Measurements from ENCODE around the gene OXT.

The OXT gene

DNA sequence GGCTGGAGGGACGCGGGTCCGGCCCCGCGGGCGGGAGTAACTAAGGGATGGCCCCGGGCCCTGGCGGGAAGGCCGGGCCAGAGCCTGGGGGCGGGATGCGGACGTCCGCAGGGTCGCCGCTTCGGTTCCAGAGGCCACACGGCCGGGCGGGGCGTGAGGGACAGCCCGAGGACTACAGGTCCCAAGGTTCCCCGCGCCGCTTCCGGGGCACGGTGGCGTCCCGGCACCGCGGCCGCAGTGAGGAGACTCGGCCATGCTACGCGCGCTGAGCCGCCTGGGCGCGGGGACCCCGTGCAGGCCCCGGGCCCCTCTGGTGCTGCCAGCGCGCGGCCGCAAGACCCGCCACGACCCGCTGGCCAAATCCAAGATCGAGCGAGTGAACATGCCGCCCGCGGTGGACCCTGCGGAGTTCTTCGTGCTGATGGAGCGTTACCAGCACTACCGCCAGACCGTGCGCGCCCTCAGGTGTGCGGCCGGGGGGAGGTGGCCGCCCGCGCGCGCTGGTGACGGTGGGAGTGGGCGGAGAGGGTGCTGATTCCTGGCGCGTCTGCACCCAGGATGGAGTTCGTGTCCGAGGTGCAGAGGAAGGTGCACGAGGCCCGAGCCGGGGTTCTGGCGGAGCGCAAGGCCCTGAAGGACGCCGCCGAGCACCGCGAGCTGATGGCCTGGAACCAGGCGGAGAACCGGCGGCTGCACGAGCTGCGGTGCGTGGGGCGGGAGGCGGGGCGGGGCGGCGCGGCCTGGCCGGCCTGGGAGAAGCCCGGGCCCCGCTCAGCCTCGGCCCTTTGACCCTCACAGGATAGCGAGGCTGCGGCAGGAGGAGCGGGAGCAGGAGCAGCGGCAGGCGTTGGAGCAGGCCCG lies 25.4 kb upstream of the OXT start, which contains the start of gene MRPS26 (continued):
- TF ChIP-seq, protein P1, sequence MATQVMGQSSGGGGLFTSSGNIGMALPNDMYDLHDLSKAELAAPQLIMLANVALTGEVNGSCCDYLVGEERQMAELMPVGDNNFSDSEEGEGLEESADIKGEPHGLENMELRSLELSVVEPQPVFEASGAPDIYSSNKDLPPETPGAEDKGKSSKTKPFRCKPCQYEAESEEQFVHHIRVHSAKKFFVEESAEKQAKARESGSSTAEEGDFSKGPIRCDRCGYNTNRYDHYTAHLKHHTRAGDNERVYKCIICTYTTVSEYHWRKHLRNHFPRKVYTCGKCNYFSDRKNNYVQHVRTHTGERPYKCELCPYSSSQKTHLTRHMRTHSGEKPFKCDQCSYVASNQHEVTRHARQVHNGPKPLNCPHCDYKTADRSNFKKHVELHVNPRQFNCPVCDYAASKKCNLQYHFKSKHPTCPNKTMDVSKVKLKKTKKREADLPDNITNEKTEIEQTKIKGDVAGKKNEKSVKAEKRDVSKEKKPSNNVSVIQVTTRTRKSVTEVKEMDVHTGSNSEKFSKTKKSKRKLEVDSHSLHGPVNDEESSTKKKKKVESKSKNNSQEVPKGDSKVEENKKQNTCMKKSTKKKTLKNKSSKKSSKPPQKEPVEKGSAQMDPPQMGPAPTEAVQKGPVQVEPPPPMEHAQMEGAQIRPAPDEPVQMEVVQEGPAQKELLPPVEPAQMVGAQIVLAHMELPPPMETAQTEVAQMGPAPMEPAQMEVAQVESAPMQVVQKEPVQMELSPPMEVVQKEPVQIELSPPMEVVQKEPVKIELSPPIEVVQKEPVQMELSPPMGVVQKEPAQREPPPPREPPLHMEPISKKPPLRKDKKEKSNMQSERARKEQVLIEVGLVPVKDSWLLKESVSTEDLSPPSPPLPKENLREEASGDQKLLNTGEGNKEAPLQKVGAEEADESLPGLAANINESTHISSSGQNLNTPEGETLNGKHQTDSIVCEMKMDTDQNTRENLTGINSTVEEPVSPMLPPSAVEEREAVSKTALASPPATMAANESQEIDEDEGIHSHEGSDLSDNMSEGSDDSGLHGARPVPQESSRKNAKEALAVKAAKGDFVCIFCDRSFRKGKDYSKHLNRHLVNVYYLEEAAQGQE (tag by site-specific recombination; IDR thresholded peaks at IDR 0.05), result 0 out of 2 replicates have a peak, but pooled peaks have one; percentile 4
- no peak; the same call in 1 of the 2 replicates for TF ChIP-seq KLF7 (tag by site-specific recombination; IDR thresholded peaks at IDR 0.05; ENCODE audit: borderline replicate concordance)
- 0 out of 2 replicates have a peak, but pooled peaks have one; percentile 40 for TF ChIP-seq ZNF24 (tag by site-specific recombination; IDR thresholded peaks at IDR 0.05)
- TF ChIP-seq KLF10 (tag by site-specific recombination; IDR thresholded peaks at IDR 0.05), result peak; percentile 37; the same call in 1 of the 2 replicates
- no peak for TF ChIP-seq ZNF114 (tag by site-specific recombination; IDR thresholded peaks at IDR 0.05)
- TF ChIP-seq ZNF785 (tag by site-specific recombination; IDR thresholded peaks at IDR 0.05), result no peak
- no peak for TF ChIP-seq ZNF549 (tag by site-specific recombination; IDR thresholded peaks at IDR 0.05)
- TF ChIP-seq TCF7L2 (IDR thresholded peaks at IDR 0.05; ENCODE audit: borderline replicate concordance, low read depth, low read length), result no peak
- TF ChIP-seq, protein P2, sequence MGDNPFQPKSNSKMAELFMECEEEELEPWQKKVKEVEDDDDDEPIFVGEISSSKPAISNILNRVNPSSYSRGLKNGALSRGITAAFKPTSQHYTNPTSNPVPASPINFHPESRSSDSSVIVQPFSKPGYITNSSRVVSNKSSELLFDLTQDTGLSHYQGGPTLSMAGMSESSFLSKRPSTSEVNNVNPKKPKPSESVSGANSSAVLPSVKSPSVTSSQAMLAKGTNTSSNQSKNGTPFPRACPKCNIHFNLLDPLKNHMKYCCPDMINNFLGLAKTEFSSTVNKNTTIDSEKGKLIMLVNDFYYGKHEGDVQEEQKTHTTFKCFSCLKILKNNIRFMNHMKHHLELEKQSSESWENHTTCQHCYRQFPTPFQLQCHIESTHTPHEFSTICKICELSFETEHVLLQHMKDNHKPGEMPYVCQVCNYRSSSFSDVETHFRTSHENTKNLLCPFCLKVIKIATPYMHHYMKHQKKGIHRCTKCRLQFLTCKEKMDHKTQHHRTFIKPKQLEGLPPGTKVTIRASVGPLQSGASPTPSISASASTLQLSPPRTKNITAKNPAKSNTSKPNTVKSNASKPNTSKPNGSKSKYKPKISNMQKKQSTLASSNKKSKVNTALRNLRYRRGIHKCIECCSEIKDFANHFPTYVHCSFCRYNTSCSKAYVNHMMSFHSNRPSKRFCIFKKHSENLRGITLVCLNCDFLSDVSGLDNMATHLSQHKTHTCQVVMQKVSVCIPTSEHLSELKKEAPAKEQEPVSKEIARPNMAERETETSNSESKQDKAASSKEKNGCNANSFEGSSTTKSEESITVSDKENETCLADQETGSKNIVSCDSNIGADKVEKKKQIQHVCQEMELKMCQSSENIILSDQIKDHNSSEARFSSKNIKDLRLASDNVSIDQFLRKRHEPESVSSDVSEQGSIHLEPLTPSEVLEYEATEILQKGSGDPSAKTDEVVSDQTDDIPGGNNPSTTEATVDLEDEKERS (tag by site-specific recombination; IDR thresholded peaks at IDR 0.05), result no peak
- TF ChIP-seq ZNF140 (tag by site-specific recombination; IDR thresholded peaks at IDR 0.05), result no peak
- no peak for TF ChIP-seq ZFP3 (tag by site-specific recombination; IDR thresholded peaks at IDR 0.05; ENCODE audit: low read depth)
- TF ChIP-seq WT1 (tag by site-specific recombination; IDR thresholded peaks at IDR 0.05), result no peak
- no peak for TF ChIP-seq ZNF530 (tag by site-specific recombination; IDR thresholded peaks at IDR 0.05; ENCODE audit: low read depth)
- TF ChIP-seq ZNF23 (tag by site-specific recombination; IDR thresholded peaks at IDR 0.05; ENCODE audit: borderline replicate concordance), result no peak
- no peak for TF ChIP-seq ZNF621 (tag by site-specific recombination; IDR thresholded peaks at IDR 0.05)
- no peak for TF ChIP-seq ZNF433 (tag by site-specific recombination; IDR thresholded peaks at IDR 0.05; ENCODE audit: low read depth)
- TF ChIP-seq ZNF157 (tag by site-specific recombination; IDR thresholded peaks at IDR 0.05), result no peak
- TF ChIP-seq BCL11A (tag by site-specific recombination; IDR thresholded peaks at IDR 0.05; ENCODE audit: low read depth), result no peak
- no peak for TF ChIP-seq ZNF292 (tag by site-specific recombination; IDR thresholded peaks at IDR 0.05; ENCODE audit: borderline replicate concordance, low read depth)
- TF ChIP-seq, protein P3, sequence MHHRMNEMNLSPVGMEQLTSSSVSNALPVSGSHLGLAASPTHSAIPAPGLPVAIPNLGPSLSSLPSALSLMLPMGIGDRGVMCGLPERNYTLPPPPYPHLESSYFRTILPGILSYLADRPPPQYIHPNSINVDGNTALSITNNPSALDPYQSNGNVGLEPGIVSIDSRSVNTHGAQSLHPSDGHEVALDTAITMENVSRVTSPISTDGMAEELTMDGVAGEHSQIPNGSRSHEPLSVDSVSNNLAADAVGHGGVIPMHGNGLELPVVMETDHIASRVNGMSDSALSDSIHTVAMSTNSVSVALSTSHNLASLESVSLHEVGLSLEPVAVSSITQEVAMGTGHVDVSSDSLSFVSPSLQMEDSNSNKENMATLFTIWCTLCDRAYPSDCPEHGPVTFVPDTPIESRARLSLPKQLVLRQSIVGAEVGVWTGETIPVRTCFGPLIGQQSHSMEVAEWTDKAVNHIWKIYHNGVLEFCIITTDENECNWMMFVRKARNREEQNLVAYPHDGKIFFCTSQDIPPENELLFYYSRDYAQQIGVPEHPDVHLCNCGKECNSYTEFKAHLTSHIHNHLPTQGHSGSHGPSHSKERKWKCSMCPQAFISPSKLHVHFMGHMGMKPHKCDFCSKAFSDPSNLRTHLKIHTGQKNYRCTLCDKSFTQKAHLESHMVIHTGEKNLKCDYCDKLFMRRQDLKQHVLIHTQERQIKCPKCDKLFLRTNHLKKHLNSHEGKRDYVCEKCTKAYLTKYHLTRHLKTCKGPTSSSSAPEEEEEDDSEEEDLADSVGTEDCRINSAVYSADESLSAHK (tag by site-specific recombination; IDR thresholded peaks at IDR 0.05), result no peak
- TF ChIP-seq ZNF677 (tag by site-specific recombination; IDR thresholded peaks at IDR 0.05), result no peak
- TF ChIP-seq ZBTB44 (tag by site-specific recombination; IDR thresholded peaks at IDR 0.05), result no peak
- peak; percentile 79 for TF ChIP-seq EGR2 (tag by site-specific recombination; IDR thresholded peaks at IDR 0.05; ENCODE audit: low read depth)
- no peak for TF ChIP-seq ZNF175 (tag by site-specific recombination; IDR thresholded peaks at IDR 0.05)
- TF ChIP-seq ZBTB1 (tag by site-specific recombination; IDR thresholded peaks at IDR 0.05), result no peak
- TF ChIP-seq ZNF354C (tag by site-specific recombination; IDR thresholded peaks at IDR 0.05; ENCODE audit: borderline replicate concordance, low read depth), result no peak
- TF ChIP-seq ZNF324 (tag by site-specific recombination; IDR thresholded peaks at IDR 0.05), result no peak
- TF ChIP-seq SALL2 (tag by site-specific recombination; IDR thresholded peaks at IDR 0.05; ENCODE audit: borderline replicate concordance), result no peak
- no peak for TF ChIP-seq ZNF548 (tag by site-specific recombination; IDR thresholded peaks at IDR 0.05)
- TF ChIP-seq ZNF560 (tag by site-specific recombination; IDR thresholded peaks at IDR 0.05; ENCODE audit: borderline replicate concordance), result no peak
